Measurements from ENCODE around the gene RNF148. TPM values are rescaled to one million over a fixed set of nuclear protein-coding genes. Genes with fewer than 3 reads are reported as not detected.

RNF148 gene
- total and polyA plus RNA-seq, 9 of the 15 experiments (the other 6 are each of a cell fraction or from before 2014, with no cell fraction given), result not detected

DNA sequence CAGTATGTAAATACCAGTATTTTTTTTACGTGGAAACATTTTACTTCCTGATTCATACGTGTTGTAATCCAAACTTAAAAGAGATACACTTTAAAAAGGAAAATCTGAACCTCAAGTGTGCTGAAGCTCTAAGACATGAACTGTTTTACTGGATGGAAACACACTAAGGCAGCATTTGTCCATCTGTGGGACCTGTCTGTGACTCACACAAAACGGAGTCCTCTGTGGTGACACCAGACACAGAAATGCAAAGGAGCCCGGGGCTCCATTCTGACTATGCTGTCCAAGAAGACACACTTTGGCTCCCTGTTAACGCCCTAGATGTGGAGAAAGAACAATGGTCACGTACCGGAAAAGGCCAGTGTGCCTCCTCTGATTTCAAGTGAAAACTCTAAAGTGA, 27.7 kb downstream of the RNF148 start:
- DNase-seq (ENCODE audit: extremely low read depth in 1 of 4, low spot score in 3 of 4), result no peak
- no peaks in the 10 kb centered on the region for H3K9me3 ChIP-seq (replicated peaks; ENCODE audit: control insufficient read depth, insufficient read depth, low read depth, low read length)
- H3K27me3 ChIP-seq (ENCODE audit: control insufficient read depth in 2 of 2, insufficient read depth in 2 of 2, low read length in 2 of 2), result no peaks in the 10 kb centered on the region
- no peaks in the 10 kb centered on the region for H3K4me1 ChIP-seq (replicated peaks in 1 of 2; ENCODE audit: control insufficient read depth in 2 of 2, insufficient read depth in 2 of 2, low read length in 2 of 2)
- H3K4me3 ChIP-seq, result no peak overlapping the region
- TF ChIP-seq ZNF217 (CRISPR knock-in tag; IDR thresholded peaks at IDR 0.05) (no peak), GABPA (tag; conservative IDR thresholded peaks at IDR 0.05; ENCODE audit: low read depth) (no peak), ZNF77 (CRISPR knock-in tag; IDR thresholded peaks at IDR 0.05) (no peak)
- intact Hi-C loops (cut with micrococcal nuclease) (no loop called here), in situ Hi-C loops (cut with MboI) (no loop called here)
- no peak overlapping the region for H3K4me2 ChIP-seq (ENCODE audit: insufficient read depth, low read length)
- no peaks in the 10 kb centered on the region for H3K79me2 ChIP-seq (ENCODE audit: control insufficient read depth, insufficient read depth, low read length)
- H3K36me3 ChIP-seq (ENCODE audit: control insufficient read depth, insufficient read depth, low read length), result no peaks in the 10 kb centered on the region
- CTCF ChIA-PET (ENCODE audit: low intra/inter-chr PET ratio), result no interaction called here
- BruUV-seq (replicated peaks), result no TSS peak
- no peaks in the 10 kb centered on the region for H4K20me1 ChIP-seq (replicated peaks; ENCODE audit: control insufficient read depth, insufficient read depth, low read length)
- no peak for FAIRE-seq
- WGBS (ENCODE audit: insufficient coverage, low coverage, missing lambda C conversion rate), result 4% methylated on average over 7 of the region's 7 CpGs
- H3K9me1 ChIP-seq (ENCODE audit: control insufficient read depth, insufficient read depth, low read length), result no peaks in the 10 kb centered on the region
- no peak overlapping the region for H2AFZ ChIP-seq (ENCODE audit: low read depth, low read length)
- no peak overlapping the region for H3K9ac ChIP-seq (ENCODE audit: insufficient read depth in 1 of 2, low read depth in 2 of 2, low read length in 2 of 2)
- H3K27ac ChIP-seq (ENCODE audit: extremely low read depth, low read depth, low read length), result no peak overlapping the region
- POLR2A ChIA-PET, result no interaction called here
- ATAC-seq, result no peak

DNA sequence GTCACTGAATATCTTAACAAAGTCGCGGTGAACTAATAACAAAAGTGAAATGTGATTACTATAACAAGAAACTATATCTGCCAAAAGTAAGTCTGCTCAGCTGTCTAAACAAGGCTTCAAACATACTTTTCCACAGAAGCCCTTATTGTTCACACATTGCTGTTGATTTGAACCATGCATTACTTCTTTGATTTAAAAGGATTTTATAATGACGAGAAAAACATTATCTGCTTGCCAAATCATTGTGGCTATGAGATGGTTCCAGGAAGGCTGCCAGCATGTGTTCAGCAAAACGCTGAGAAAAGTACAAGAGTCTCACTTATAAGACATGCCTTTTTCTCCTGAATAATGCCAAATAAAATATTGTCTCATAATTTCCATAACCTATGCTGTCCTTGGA, 28.2 kb downstream of the RNF148 start:
- no peak for ATAC-seq
- no TSS peak for BruUV-seq (replicated peaks)

More for the DNA sequence above, 28.2 kb downstream of the RNF148 start:
- Histone ChIP-seq H3K27me3 (ENCODE audit: control insufficient read depth in 2 of 2, insufficient read depth in 2 of 2, low read length in 2 of 2) (no peaks in the 10 kb centered on the region), H3K4me2 (ENCODE audit: insufficient read depth, low read length) (no peak overlapping the region), H3K27ac (ENCODE audit: extremely low read depth, low read depth, low read length) (no peak overlapping the region), H3K4me3 (no peak overlapping the region), H3K9me3 (replicated peaks; ENCODE audit: control insufficient read depth, insufficient read depth, low read depth, low read length) (no peaks in the 10 kb centered on the region), H3K79me2 (ENCODE audit: control insufficient read depth, insufficient read depth, low read length) (no peaks in the 10 kb centered on the region), H3K4me1 (replicated peaks in 1 of 2; ENCODE audit: control insufficient read depth in 2 of 2, insufficient read depth in 2 of 2, low read length in 2 of 2) (no peaks in the 10 kb centered on the region), H3K9me1 (ENCODE audit: control insufficient read depth, insufficient read depth, low read length) (no peaks in the 10 kb centered on the region), H3K9ac (ENCODE audit: insufficient read depth in 1 of 2, low read depth in 2 of 2, low read length in 2 of 2) (no peak overlapping the region), H3K36me3 (ENCODE audit: control insufficient read depth, insufficient read depth, low read length) (no peaks in the 10 kb centered on the region), H2AFZ (ENCODE audit: low read depth, low read length) (no peak overlapping the region), H4K20me1 (replicated peaks; ENCODE audit: control insufficient read depth, insufficient read depth, low read length) (no peaks in the 10 kb centered on the region)
- 4% methylated on average over 4 of the region's 4 CpGs for WGBS (ENCODE audit: insufficient coverage, low coverage, missing lambda C conversion rate)
- DNase-seq (ENCODE audit: extremely low read depth in 1 of 4, low spot score in 3 of 4) (no peak), FAIRE-seq (no peak)
- intact Hi-C loops (cut with micrococcal nuclease), result no loop called here
- in situ Hi-C loops (cut with MboI), result no loop called here
- ChIA-PET CTCF (ENCODE audit: low intra/inter-chr PET ratio) (no interaction called here), POLR2A (no interaction called here)
- TF ChIP-seq ZNF197 (CRISPR knock-in tag; IDR thresholded peaks at IDR 0.05; ENCODE audit: low read depth), result no peak
- TF ChIP-seq ZNF586 (CRISPR knock-in tag; conservative IDR thresholded peaks at IDR 0.05), result no peak
- TF ChIP-seq, protein P1, sequence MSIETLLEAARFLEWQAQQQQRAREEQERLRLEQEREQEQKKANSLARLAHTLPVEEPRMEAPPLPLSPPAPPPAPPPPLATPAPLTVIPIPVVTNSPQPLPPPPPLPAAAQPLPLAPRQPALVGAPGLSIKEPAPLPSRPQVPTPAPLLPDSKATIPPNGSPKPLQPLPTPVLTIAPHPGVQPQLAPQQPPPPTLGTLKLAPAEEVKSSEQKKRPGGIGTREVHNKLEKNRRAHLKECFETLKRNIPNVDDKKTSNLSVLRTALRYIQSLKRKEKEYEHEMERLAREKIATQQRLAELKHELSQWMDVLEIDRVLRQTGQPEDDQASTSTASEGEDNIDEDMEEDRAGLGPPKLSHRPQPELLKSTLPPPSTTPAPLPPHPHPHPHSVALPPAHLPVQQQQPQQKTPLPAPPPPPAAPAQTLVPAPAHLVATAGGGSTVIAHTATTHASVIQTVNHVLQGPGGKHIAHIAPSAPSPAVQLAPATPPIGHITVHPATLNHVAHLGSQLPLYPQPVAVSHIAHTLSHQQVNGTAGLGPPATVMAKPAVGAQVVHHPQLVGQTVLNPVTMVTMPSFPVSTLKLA (conservative IDR thresholded peaks at IDR 0.05), result no peak
- no peak for TF ChIP-seq LCOR (CRISPR knock-in tag; IDR thresholded peaks at IDR 0.05)
- no peak for TF ChIP-seq BACH1 (tag; IDR thresholded peaks at IDR 0.05)
- no peak for TF ChIP-seq NCOA1 (IDR thresholded peaks at IDR 0.05; ENCODE audit: low read depth)
- no peak for TF ChIP-seq HNRNPL (IDR thresholded peaks at IDR 0.05; ENCODE audit: low read depth, low read length)
- no peak for TF ChIP-seq NR2C2 (CRISPR knock-in tag; IDR thresholded peaks at IDR 0.05)
- TF ChIP-seq NR2C2 (tag; IDR thresholded peaks at IDR 0.05), result no peak
- TF ChIP-seq XRCC4 (IDR thresholded peaks at IDR 0.05; ENCODE audit: extremely low read depth, insufficient read depth, insufficient read length), result no peak
- no peak for TF ChIP-seq ZKSCAN1 (IDR thresholded peaks at IDR 0.05; ENCODE audit: low read depth, low read length)
- TF ChIP-seq, protein P2, sequence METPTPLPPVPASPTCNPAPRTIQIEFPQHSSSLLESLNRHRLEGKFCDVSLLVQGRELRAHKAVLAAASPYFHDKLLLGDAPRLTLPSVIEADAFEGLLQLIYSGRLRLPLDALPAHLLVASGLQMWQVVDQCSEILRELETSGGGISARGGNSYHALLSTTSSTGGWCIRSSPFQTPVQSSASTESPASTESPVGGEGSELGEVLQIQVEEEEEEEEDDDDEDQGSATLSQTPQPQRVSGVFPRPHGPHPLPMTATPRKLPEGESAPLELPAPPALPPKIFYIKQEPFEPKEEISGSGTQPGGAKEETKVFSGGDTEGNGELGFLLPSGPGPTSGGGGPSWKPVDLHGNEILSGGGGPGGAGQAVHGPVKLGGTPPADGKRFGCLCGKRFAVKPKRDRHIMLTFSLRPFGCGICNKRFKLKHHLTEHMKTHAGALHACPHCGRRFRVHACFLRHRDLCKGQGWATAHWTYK (CRISPR knock-in tag; IDR thresholded peaks at IDR 0.05), result no peak
